Activated CD8-positive, alpha-beta T cell treated with anti-CD3 and anti-CD28 coated beads for 36 hours (primary cell): ENCODE results near the gene PTPRG. TPM values are rescaled to one million over a fixed set of nuclear protein-coding genes. Genes with fewer than 3 reads are reported as not detected.

Source experiments
- ATAC-seq: fragments of 200-7000 bp; cut with Tn5 transposase; one replicate; pipeline ENCODE4 v1.10.0; 2021; ENCODE audit warnings: mild to moderate bottlenecking, moderate library complexity
- CTCF ChIA-PET: fragments of 350-600 bp; sonication (Branson Sonifier 250); formaldehyde crosslinking; loops from one replicate; lab custom pipeline; 2021; ENCODE audit warnings: antibody characterized with exemption; lab: Charles Lee
- POLR2A ChIA-PET: fragments of 350-600 bp; sonication (Branson Sonifier 250); formaldehyde crosslinking; loops from one replicate; lab custom pipeline; 2021; ENCODE audit warnings: antibody characterized with exemption; lab: Charles Lee
- DNase-seq: peaks from one replicate; pipeline ENCODE4 v3.0.0-alpha.2; 2020
- H3K27ac Mint-ChIP-seq: one replicate; pipeline ENCODE4 v1.8.0; 2021; ENCODE audit warnings: mild to moderate bottlenecking, mixed read lengths
- H3K27me3 Mint-ChIP-seq: one replicate; pipeline ENCODE4 v1.8.0; 2021; ENCODE audit warnings: mixed read lengths
- H3K36me3 Mint-ChIP-seq: one replicate; pipeline ENCODE4 v1.8.0; 2021; ENCODE audit warnings: low read depth, mixed read lengths
- H3K4me1 Mint-ChIP-seq: one replicate; pipeline ENCODE4 v1.8.0; 2021; ENCODE audit warnings: low read depth, mixed read lengths
- H3K4me3 Mint-ChIP-seq: one replicate; pipeline ENCODE4 v1.8.0; 2021; ENCODE audit warnings: mild to moderate bottlenecking, moderate library complexity, mixed read lengths
- H3K9me3 Mint-ChIP-seq: one replicate; pipeline ENCODE4 v1.8.0; 2021; ENCODE audit warnings: mixed read lengths
- intact Hi-C: fragments of 100-400 bp; cut with micrococcal nuclease; formaldehyde crosslinking; loops from one replicate; pipeline ENCODE4 v1.10.0; 2022
- total RNA-seq, 2 experiments: library from RNA; stranded (reverse); gene quantifications; one replicate each; pipeline ENCODE4 v1.2.3, GENCODE V29; 2021
- TF ChIP-seq, protein P1 (sequence below): fragments of 200-600 bp; IDR thresholded peaks from one replicate; pipeline ENCODE4 v1.8.0; 2022; ENCODE audit warnings: antibody characterized with exemption, mild to moderate bottlenecking

The PTPRG gene
- total RNA-seq, 2 experiments from 2014 or later = not detected

DNA sequence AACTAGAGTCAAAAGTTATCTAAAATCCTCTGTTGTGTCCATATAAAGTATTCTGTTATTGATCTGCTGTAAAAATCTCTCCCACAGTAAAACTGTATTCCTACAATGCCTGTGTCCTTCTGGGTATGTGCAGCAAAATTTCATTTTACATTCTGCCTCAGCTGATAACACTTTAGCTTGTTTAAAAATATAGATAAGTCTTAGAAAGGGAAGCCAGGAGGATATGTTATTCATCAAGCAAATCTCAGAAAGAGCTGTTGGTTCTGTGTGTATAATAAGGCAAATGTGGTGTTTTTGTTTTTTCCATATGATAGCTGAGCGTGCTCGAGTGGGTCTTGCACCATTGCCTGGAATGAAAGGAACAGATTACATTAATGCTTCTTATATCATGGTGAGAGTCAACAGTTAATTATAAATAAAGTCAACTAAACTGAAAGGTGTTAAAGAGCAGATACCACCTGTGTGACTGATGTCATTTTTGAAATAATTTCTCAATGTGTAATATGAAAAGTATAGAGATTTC is 715.3 kb downstream of the PTPRG start:
- CTCF ChIA-PET = no interaction called here
- no peaks in the 10 kb centered on the region for H3K9me3 Mint-ChIP-seq
- ATAC-seq (no peak), DNase-seq (no peak)
- intact Hi-C loops = no loop called here
- TF ChIP-seq, protein P1, sequence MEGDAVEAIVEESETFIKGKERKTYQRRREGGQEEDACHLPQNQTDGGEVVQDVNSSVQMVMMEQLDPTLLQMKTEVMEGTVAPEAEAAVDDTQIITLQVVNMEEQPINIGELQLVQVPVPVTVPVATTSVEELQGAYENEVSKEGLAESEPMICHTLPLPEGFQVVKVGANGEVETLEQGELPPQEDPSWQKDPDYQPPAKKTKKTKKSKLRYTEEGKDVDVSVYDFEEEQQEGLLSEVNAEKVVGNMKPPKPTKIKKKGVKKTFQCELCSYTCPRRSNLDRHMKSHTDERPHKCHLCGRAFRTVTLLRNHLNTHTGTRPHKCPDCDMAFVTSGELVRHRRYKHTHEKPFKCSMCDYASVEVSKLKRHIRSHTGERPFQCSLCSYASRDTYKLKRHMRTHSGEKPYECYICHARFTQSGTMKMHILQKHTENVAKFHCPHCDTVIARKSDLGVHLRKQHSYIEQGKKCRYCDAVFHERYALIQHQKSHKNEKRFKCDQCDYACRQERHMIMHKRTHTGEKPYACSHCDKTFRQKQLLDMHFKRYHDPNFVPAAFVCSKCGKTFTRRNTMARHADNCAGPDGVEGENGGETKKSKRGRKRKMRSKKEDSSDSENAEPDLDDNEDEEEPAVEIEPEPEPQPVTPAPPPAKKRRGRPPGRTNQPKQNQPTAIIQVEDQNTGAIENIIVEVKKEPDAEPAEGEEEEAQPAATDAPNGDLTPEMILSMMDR = no peak
- no peaks in the 10 kb centered on the region for H3K36me3 Mint-ChIP-seq
- H3K4me1 Mint-ChIP-seq = no peaks in the 10 kb centered on the region
- POLR2A ChIA-PET = no interaction called here
- H3K4me3 Mint-ChIP-seq = no peak overlapping the region
- H3K27me3 Mint-ChIP-seq = peaks cover 2% of the 10 kb centered on the region
- H3K27ac Mint-ChIP-seq = no peak overlapping the region

DNA sequence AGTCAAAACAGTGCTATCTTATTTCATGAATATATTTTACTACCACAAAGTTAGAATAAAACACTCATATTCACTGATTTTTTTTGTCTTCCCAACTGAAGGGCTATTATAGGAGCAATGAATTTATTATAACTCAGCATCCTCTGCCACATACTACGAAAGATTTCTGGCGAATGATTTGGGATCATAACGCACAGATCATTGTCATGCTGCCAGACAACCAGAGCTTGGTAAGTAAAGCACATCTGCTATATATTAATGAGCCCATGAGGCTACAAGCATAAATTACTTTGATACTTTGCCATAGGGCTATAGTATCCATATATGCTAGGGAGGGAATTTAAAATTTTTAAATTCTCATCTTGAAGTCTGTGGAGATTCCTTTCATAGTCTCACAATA is 716.1 kb downstream of the PTPRG start:
- intact Hi-C loops = no loop called here
- DNase-seq (no peak), ATAC-seq (no peak)
- Mint-ChIP-seq H3K4me3 (no peak overlapping the region), H3K27me3 (peaks cover 2% of the 10 kb centered on the region), H3K9me3 (no peaks in the 10 kb centered on the region), H3K27ac (no peak overlapping the region), H3K36me3 (no peaks in the 10 kb centered on the region), H3K4me1 (no peaks in the 10 kb centered on the region)
- TF ChIP-seq, protein P1 = no peak
- CTCF ChIA-PET = no interaction called here
- POLR2A ChIA-PET = no interaction called here

DNA sequence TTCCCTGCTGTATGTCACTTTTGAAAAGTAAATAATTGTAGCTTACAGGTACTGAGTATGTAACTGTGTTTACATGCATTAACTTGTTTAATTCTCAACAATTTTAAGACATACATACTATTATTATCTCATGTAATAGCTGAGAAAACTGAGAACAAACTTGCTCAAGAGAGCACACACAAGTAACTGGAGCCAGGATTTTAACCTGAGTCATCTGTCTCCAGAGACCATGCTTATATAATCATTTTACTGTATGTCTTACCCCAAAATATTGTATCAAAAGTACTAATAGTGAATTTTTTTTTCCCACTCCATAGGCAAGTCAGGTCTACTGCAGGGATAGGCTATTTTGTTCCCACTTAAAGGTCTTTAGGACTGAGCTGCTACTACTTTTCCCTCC is 716.6 kb downstream of the PTPRG start:
- Mint-ChIP-seq H3K9me3 (no peaks in the 10 kb centered on the region), H3K27ac (no peak overlapping the region), H3K27me3 (peaks cover 2% of the 10 kb centered on the region), H3K36me3 (no peaks in the 10 kb centered on the region), H3K4me3 (no peak overlapping the region), H3K4me1 (no peaks in the 10 kb centered on the region)
- TF ChIP-seq, protein P1 = no peak
- intact Hi-C loops = no loop called here
- DNase-seq = no peak
- CTCF ChIA-PET = interaction anchor here (1.0 kb wide), 1 partner anchor 326 kb away, joined by 3 read pairs; no protein-coding TSS in a partner anchor
- POLR2A ChIA-PET = no interaction called here
- no peak for ATAC-seq

DNA sequence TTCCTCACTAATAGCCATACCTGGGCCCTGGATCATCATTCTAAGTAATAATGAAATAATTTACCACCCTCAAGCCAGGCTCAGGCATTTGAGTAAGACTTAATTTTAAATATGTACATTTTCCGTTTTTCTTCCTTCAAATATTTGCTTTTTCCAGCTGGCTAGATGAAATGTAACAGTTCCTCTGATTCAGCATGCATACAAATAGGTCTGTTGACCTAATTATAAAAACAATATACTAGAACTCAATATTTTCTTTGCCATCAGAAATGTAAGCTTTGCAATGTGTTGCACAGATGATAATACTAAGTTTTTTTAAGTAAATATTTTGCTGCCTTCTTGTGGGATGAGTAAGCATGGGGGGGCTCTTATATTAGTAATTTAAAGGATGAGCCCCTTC is 720.4 kb downstream of the PTPRG start:
- peaks cover 2% of the 10 kb centered on the region for H3K27me3 Mint-ChIP-seq
- no peak overlapping the region for H3K4me3 Mint-ChIP-seq
- DNase-seq (no peak), ATAC-seq (no peak)
- H3K27ac Mint-ChIP-seq = no peak overlapping the region
- intact Hi-C loops = no loop called here
- POLR2A ChIA-PET = no interaction called here
- H3K9me3 Mint-ChIP-seq = no peaks in the 10 kb centered on the region
- no peaks in the 10 kb centered on the region for H3K36me3 Mint-ChIP-seq
- H3K4me1 Mint-ChIP-seq = no peaks in the 10 kb centered on the region
- TF ChIP-seq, protein P1 = no peak
- CTCF ChIA-PET = no interaction called here

DNA sequence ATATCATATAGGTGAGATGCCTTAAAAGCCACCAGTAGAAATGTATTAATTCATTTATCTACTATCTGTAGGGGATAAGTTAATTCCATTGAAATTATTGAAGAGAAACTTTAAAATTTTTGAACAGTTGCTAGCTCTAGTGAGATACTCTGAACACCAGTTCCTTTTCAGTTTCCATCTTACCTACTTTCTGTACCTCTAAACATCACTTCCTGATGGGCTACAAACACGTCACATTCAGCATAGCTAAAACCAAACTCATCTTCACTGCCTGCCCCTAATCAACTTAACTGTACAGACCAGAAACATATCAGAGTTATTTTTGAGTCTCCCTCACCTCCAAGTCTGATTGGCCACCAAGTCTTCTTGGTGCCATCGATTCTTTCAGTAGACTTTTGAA is 723.1 kb downstream of the PTPRG start:
- CTCF ChIA-PET = no interaction called here

More for the DNA sequence above, 723.1 kb downstream of the PTPRG start:
- H3K27me3 Mint-ChIP-seq = peaks cover 2% of the 10 kb centered on the region
- TF ChIP-seq, protein P1 = no peak
- H3K4me1 Mint-ChIP-seq = no peaks in the 10 kb centered on the region
- no peak overlapping the region for H3K27ac Mint-ChIP-seq
- no peak for DNase-seq
- POLR2A ChIA-PET = no interaction called here
- no peaks in the 10 kb centered on the region for H3K9me3 Mint-ChIP-seq
- ATAC-seq = no peak
- intact Hi-C loops = no loop called here
- no peaks in the 10 kb centered on the region for H3K36me3 Mint-ChIP-seq
- H3K4me3 Mint-ChIP-seq = no peak overlapping the region
